Left renal pelvis (tissue), 4 donors: ENCODE results near the gene DDX51. TPM values are rescaled to one million over a fixed set of nuclear protein-coding genes. Genes with fewer than 3 reads are reported as not detected.

ENCODE experiments used
- DNase-seq, 4 donors: peaks; one replicate each; pipeline ENCODE4 v3.0.0-alpha.2; 2013; ENCODE audit warnings: low read depth in 4 of 4, low spot score in 3 of 4
- polyA plus RNA-seq, 4 donors: library from polyadenylated mRNA; unstranded; fragments of 120-200 nt; gene quantifications; one replicate each; pipeline ENCODE4 v1.2.1, GENCODE V29; 2013; ENCODE audit not compliant: insufficient read length in 4 of 4

DDX51 gene, protein sequence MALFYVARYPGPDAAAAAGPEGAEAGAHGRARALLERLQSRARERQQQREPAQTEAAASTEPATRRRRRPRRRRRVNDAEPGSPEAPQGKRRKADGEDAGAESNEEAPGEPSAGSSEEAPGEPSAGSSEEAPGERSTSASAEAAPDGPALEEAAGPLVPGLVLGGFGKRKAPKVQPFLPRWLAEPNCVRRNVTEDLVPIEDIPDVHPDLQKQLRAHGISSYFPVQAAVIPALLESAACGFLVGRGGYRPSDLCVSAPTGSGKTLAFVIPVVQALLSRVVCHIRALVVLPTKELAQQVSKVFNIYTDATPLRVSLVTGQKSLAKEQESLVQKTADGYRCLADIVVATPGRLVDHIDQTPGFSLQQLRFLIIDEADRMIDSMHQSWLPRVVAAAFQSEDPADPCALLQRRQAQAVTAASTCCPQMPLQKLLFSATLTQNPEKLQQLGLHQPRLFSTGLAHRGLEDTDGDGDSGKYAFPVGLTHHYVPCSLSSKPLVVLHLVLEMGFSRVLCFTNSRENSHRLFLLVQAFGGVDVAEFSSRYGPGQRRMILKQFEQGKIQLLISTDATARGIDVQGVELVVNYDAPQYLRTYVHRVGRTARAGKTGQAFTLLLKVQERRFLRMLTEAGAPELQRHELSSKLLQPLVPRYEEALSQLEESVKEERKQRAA
- 10 to 100 TPM; 10.5 to 24.4 (median 16.3) TPM for polyA plus RNA-seq

GRCh38 chr12:132144115-132144809 is at the start of gene DDX51, which contains the start of gene NOC4L:
DDX51 (minus strand) TSS chr12:132144319; CDS start chr12:132144296, 23 bp downstream.
NOC4L (plus strand) TSS chr12:132144457; CDS start chr12:132144489, 32 bp downstream.
- DNase-seq = peak; percentile 88 to 90 (median 88)

GRCh38 chr12:132191715-132192553 is 47.8 kb upstream of the DDX51 start:
- no peak for DNase-seq

- no peak for DNase-seq
These were observed 46.8 kb upstream of the DDX51 start for GRCh38 chr12:132190834-132191500.

GRCh38 chr12:132190012-132190755 is 46.1 kb upstream of the DDX51 start:
- DNase-seq = no peak

DNA sequence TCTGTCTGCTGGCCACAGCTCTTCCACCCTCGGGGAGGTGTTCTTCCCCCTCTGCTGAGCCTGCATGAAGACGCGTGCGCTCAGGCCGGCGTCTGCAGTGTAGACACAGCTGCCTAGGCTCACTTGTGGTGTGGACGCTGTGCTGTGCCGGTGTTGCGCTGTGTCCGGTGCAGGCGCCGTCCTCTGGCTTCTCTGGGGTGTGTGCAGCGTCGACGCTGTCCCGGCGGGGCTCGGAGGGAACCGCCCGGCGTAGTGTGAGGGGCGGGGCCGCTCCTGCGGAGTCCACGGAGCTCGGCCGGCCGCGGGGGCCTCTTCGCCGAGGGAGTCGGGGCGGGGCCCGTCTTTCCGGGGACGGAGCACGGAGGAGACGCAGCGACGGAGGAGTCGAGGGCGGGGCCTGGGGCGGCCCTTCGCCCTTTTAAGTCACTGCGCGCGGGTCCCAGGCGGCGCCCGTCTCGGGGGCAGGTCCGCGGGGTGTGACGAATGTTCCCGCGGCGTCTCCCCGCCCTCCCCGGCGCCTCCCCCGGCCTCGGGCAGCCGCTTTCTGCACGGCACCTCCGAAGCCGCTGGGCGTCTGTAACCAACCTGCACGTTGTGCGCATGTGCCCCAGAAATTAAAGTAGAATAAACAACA is 45.4 kb upstream of the DDX51 start:
- peak in 2 of 4 donors; percentile 60 to 62 for DNase-seq

DNA sequence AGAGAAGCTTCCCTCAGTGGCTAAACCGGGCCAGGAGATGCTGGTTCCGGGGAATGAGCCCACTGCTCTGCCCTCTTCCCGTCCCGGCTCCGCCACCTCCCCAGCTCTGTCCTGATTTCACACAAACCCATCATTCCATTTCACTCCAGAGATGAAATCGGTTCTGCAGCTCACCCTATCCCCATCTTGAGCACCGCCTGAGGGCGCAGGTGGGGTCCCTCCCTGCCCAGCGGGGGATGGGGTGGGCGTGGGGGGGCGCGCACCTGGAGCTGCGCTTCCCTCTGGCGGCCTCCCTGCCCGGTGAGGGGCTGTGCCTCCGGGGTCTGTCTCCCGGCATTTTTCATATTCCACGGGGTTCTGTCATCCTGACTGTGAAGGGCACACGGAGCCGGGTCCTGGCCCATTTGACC is 44.8 kb upstream of the DDX51 start:
- DNase-seq = no peak

GRCh38 chr12:132188451-132188901 is 44.4 kb upstream of the DDX51 start:
- no peak for DNase-seq

GRCh38 chr12:132187646-132188450 is 43.7 kb upstream of the DDX51 start:
- no peak for DNase-seq

DNA sequence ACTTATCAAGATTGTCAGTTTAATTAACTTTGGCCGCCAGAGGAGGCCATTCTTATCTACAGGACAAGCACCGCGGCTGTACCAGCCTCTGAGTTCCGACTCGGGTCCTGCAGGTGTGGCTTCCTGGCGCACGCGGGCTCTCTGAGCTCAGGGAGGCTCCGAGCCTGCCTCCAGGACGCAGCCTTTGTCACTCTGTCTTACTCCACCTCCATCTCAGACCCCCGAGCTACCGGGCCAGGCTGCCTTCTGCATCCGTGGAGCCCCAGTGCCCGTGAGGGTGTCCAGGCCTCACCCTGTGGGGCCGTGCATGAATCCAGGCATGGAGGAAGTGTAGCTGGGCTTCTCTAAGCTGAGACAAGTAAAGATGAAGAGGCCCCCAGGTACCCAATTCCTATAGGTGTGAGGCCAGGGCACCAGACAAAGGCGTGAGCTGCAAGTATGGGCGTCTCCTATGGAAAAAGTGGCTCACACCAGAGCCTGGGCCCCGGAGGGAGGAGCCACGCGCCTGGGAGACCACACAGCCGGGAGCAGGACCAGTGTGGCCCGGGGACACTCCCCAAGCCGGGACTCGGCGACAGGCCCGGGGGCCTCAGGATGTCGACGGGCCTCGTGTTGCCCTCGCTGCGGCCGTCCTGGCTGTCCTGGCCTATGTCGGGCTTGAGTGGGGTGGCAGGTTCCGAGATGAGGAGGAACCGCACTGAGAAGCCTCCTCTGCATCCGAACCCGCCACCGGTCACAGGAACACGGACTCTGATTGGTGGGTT is 42.9 kb upstream of the DDX51 start:
- no peak for DNase-seq

DNA sequence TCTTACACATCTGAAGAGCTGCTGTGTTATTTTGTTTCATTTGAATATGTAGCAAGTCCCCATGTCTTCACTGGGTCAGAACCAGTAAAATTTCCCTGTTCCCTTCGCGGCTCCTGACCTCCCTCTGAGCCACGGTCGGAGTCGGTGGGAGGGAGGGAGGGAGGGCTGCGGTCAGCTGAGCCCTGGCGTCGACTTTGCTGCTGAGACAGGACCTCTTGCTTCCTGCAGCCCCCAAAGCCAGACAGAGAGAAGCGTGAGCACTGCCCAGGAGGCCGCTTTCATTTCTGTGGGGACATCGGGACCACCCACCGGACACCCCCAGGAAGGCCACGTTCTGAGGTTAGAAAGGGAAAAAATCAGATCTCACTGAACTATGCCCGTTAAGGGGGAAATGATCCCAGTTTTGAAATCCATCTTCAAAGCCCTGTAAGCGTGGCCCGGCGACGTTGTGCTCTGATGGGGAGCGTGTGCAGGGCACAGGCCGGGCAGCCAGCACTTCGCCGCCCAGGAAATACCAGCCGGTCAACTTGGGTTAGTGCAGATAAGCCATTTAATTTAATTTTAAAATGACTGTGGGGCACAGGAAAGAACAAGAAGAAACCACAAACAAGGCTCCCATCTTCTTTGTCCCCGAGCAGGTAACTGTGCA is 42.2 kb upstream of the DDX51 start:
- DNase-seq = no peak

- no peak for DNase-seq
These were observed 41.6 kb upstream of the DDX51 start for GRCh38 chr12:132185705-132186104.

DNA sequence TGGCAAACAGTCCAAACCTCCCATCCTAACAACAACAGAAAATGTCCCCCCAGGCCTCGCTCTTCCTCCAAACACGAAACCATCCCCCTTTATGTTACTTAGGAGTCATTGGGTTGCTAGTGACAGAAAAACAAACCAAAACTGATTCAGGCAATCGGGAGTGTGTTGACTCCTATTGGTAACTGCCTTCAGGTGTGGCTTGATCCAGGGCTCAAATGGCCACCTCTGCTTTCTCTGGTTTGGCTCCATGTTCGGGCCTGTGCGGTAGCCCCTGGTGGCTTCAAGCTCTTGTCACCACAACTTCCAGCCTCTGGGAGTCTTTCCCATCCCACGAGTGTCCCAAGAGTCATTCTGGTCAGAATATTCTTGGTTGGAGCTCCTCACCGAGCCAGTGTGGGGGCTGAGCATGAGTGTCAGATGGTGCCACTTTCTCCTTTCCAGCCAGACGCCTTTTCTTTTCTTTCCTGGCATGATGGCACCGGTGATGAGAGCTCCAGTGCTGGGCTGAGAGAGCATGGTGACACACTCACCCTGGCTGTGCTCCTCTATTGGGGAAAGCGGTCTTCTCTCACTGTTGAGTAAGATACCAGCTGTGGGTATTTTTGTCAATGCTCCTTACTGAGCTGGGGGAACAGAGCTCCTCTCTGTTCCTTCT is 38.7 kb upstream of the DDX51 start:
- DNase-seq = no peak

DNA sequence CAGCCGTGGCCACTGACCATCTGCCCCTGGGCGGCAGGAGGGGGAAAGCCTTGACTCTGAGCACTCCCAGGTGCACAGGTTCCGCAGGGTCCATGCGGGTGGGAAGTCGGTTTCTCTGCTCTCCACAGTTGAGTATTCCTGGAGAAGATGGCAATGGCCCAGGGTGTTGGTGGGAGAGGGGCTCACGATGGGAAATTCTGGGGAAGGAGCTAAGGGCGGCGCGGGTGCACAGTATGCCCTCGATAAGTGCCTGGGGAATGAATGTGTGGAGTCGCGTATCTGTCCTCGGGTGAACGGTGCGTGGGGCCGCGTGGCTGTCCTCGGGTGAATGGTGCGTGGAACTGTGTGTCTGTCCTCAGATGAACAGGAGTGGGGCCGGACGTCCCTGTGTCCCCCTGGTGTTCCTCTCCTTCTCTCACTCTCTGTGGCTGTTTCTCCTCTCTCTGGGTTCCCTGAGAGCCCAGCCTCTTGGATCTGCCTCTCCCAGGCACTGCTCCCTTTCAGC is 38.1 kb upstream of the DDX51 start:
- DNase-seq = no peak

DNA sequence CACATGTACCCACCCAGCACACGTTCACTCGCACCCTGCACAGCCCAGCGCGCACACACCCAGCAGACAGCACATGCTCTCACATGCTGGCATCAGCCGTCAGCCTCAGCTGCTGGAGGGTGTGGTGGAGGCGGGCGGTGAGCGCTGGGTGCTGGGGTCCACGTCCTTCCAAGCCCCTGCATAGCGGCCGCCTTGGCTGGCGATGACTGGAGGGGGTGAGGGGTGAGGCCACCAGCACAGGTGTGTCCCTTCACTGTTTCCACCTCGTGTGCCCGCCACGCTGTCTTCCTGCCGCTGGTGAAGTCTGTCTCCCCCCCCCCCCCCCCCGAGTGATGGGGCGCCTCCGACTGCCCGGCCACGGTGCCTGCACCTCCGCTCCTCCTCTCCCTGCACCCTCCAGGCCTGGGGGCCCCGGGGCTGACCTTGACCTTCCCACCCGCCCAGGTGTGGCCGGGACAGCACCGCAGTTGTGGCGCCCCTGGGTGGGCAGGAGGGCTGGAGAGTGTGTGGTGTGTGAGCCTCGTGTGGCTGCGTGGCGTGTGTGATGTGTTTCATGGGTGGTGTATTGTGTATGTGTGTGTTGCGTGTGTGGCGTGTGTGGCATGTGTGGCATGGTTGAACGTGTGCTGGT is 37.6 kb upstream of the DDX51 start:
- no peak for DNase-seq
